G401 (cell line): ENCODE measurements around the gene NEDD4L. TPM values are rescaled to one million over a fixed set of nuclear protein-coding genes. Genes with fewer than 3 reads are reported as not detected.

Experiments
- DNase-seq: peaks from one replicate; pipeline ENCODE4 v3.0.0-alpha.2; 2015; ENCODE audit warnings: low spot score
- in situ Hi-C: cut with HindIII; loops from 2 replicates; pipeline ENCODE4 v1.10.0; 2016; ENCODE audit warnings: low sequenced_read_pairs, mixed read lengths
- total RNA-seq: library from RNA; depleted of rRNA; stranded (reverse); fragments of >200 nt; shearing (Covaris generic); gene quantifications from 2 replicates; pipeline ENCODE4 v1.2.3, GENCODE V29; 2014

Gene NEDD4L
- total RNA-seq, 1 experiment from 2014 or later, result 0.37 TPM

- in situ Hi-C loops, result no loop called here
Observed at GRCh38 chr18:58077329-58077728, 33.3 kb downstream of the NEDD4L start.

DNA sequence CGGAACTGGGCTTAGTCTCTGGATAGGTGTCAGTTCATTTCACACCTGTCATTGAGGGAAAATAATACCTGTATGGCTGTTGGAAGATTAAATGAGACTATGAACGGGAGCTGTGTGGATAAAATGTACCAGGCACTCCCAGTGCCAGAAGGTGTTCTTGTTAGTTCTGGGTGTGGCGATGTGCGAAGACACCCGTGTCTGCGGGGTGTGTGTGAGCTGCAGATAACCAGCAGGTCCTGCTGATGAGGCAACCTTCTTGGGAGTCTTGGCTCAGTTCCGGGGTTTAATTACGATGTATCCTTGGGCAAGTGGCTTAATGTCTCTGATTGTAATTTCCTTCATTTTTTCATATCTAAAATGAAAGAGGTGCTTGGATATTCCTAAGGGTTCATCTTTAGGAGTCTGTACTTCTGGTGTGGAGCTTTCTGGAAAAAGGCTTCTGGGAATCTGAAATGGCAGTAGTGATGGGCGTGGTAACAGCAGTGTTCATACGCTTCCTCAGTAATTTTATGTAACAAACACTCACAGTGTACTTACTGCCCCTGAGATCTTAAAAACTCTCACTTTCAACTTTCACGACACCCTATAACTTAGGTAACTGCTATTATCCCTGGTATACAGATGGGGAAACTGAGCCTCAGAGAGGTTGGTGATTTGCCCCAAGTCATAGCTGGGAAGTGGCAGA is 35.0 kb downstream of the NEDD4L start:
- in situ Hi-C loops, result no loop called here
- no peak for DNase-seq

More at GRCh38 chr18:58077329-58077728, 33.3 kb downstream of the NEDD4L start:
- no peak for DNase-seq

- no peak for DNase-seq
- in situ Hi-C loops, result no loop called here
Observed at GRCh38 chr18:58080451-58080850, 36.4 kb downstream of the NEDD4L start.

- no peak for DNase-seq
- in situ Hi-C loops, result no loop called here
Observed at GRCh38 chr18:58087928-58088690, 44.1 kb downstream of the NEDD4L start.

- DNase-seq, result no peak
- in situ Hi-C loops, result no loop called here
Observed at GRCh38 chr18:58088691-58089065, 44.7 kb downstream of the NEDD4L start.

- in situ Hi-C loops, result no loop called here
- peak; percentile 18 for DNase-seq
Observed at GRCh38 chr18:58091099-58091611, 47.1 kb downstream of the NEDD4L start.

- no peak for DNase-seq
- in situ Hi-C loops, result no loop called here
Observed at GRCh38 chr18:58093311-58093803, 49.3 kb downstream of the NEDD4L start.

DNA sequence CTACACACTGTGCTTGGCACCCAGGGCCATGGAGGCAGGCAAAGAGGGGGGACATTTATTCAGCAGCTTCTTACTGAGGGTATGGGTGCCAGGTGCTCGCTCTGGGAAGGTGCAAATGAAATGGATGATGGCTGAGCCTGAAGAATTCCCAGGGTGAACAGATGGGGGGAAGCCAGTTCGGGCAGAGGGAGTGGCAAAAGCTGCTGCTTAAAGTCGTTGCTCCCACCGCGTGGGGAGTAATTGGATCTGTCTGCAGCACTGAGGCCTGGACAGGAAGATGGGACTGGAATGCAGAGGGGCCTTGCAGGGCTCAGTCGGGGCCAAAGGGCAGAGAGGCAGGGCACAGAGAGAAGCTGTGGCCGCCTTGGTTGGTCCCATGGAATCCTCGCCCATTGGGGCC is 51.2 kb downstream of the NEDD4L start:
- DNase-seq, result no peak
- in situ Hi-C loops, result no loop called here

GRCh38 chr18:58095655-58096054 is 51.6 kb downstream of the NEDD4L start:
- in situ Hi-C loops, result no loop called here
- no peak for DNase-seq

DNA sequence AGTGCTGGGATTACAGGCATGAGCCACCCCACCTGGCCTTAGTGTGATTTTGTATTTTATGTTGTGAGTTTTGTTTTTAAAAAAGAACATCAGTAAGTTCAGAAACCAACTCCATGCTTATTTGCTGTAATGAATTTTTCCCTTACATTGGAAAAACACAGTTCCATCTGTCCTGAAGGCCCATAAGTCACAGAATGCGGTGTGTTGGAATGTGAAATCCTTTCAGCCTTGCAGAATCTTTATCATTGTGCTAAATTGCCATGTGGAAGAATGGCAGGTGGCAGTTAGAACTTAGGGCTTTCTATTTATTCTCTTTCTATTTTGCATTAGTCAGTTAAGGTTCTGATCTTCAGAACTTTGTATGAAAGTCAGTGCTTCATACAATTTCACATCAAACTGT is 52.6 kb downstream of the NEDD4L start:
- no peak for DNase-seq
- in situ Hi-C loops, result no loop called here

- peak; percentile 18 for DNase-seq
- in situ Hi-C loops, result no loop called here
Observed at GRCh38 chr18:58097121-58097906, 53.3 kb downstream of the NEDD4L start.

DNA sequence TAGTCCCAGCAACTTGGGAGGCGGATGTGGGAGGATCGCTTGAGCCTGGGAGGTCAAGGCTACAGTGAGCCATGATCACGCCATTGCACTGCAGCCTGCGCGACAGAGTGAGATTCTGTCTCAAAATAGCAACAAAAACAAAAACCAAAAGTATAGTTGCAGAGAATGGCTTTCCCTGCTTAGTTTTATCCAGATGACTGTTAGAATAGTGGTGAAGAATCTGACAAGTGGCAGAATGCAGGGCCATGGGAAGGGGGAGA is 53.8 kb downstream of the NEDD4L start:
- in situ Hi-C loops, result no loop called here
- DNase-seq, result no peak

GRCh38 chr18:58098706-58099105 is 54.7 kb downstream of the NEDD4L start:
- in situ Hi-C loops, result no loop called here
- DNase-seq, result no peak

- no peak for DNase-seq
- in situ Hi-C loops, result no loop called here
Observed at GRCh38 chr18:58100154-58100553, 56.1 kb downstream of the NEDD4L start.

- peak; percentile 27 for DNase-seq
- in situ Hi-C loops, result no loop called here
Observed at GRCh38 chr18:58101291-58101794, 57.3 kb downstream of the NEDD4L start.

- in situ Hi-C loops, result no loop called here
- DNase-seq, result no peak
Observed at GRCh38 chr18:58102018-58102417, 58.0 kb downstream of the NEDD4L start.

DNA sequence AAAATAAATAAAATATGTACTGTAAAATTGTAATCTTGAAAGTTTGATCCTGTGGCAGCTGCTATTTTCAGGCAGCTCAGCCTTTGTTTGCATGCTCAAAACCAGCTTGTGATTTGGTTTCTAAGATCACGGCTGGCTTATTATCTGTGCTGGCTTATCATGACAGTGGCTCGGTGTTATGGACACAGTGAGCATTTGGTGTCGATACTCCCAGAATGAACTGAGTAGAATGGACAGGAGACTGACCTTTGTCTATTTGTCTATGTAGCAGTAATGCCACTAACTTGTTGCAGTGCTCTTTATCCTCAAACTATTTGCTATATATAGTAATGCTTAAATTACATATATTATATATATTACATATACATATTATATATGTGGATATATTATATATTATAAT is 58.8 kb downstream of the NEDD4L start:
- in situ Hi-C loops, result no loop called here
- DNase-seq, result no peak

DNA sequence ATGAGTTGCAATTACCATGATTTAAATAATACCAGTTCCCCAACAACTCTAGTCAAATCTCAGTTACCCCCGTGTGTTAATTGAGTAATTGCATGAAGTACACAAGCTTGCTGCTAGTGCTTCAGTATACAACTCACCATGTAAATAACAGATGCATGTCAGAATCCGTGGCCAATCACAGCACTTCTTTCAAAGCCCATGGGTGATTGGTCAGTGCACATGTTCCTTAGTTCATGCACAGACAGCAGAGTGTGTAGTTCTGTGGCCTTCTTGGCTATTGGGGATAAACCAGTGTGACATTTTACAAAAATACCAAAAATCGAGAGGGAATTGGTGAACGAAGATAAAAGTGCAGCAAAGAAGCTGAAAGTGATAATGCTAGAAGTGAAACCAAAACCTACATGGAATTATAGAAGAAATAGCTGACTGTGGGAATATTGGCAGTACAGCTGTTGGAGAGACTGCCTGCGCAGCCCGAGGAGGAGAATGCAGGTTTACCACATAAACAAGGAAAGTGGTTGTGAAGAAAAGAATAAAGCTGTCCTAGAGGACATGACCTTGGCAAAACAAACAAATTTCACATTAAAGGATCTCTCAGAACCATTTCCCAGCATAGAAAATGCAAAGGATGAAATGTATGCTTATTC is 59.4 kb downstream of the NEDD4L start:
- in situ Hi-C loops, result no loop called here
- DNase-seq, result no peak

GRCh38 chr18:58104096-58104495 is 60.1 kb downstream of the NEDD4L start:
- in situ Hi-C loops, result no loop called here

More at GRCh38 chr18:58104096-58104495, 60.1 kb downstream of the NEDD4L start:
- DNase-seq, result no peak
